ENCODE measurements around the gene BAZ1A. TPM values are rescaled to one million over a fixed set of nuclear protein-coding genes. Genes with fewer than 3 reads are reported as not detected.

The BAZ1A gene
- total RNA-seq, 1 experiment from 2014 or later: 24.2 TPM

- TF ChIP-seq TCF7L2 (IDR thresholded peaks at IDR 0.05; ENCODE audit: borderline replicate concordance, extremely low read depth, insufficient read depth, insufficient read length): no peak
- no peak for TF ChIP-seq MAX (IDR thresholded peaks at IDR 0.05)
- TF ChIP-seq EZH2phosphoT487 (IDR thresholded peaks at IDR 0.05; ENCODE audit: borderline replicate concordance): no peak
- no peak for TF ChIP-seq ATF3 (IDR thresholded peaks at IDR 0.05)
- TF ChIP-seq EGR1 (IDR thresholded peaks at IDR 0.05; ENCODE audit: low read depth): no peak
Measured at GRCh38 chr14:34875031-34875922, at the start of gene BAZ1A (continued).

- no TSS peak for BruUV-seq (replicated peaks)
- CTCF ChIA-PET: no interaction called here
- ATAC-seq: no peak
- TF ChIP-seq EGR1 (IDR thresholded peaks at IDR 0.05; ENCODE audit: low read depth) (no peak), EZH2phosphoT487 (IDR thresholded peaks at IDR 0.05; ENCODE audit: borderline replicate concordance) (no peak), POLR2A (IDR thresholded peaks at IDR 0.05; ENCODE audit: borderline replicate concordance, extremely low read depth, insufficient read depth, insufficient read length) (no peak), ZNF274 (IDR thresholded peaks at IDR 0.05; ENCODE audit: low read depth, low read length) (no peak), ZFX (IDR thresholded peaks at IDR 0.05) (no peak), TCF7L2 (IDR thresholded peaks at IDR 0.05; ENCODE audit: borderline replicate concordance, extremely low read depth, insufficient read depth, insufficient read length) (no peak), CEBPB (IDR thresholded peaks at IDR 0.05; ENCODE audit: low read depth) (no peak), RAD21 (IDR thresholded peaks at IDR 0.05; ENCODE audit: low read depth) (no peak), JUND (IDR thresholded peaks at IDR 0.05) (no peak), YY1 (IDR thresholded peaks at IDR 0.05; ENCODE audit: extremely low read depth, insufficient replicate concordance, low read depth, low read length) (no peak), ZBTB33 (IDR thresholded peaks at IDR 0.05; ENCODE audit: extremely low read depth, insufficient replicate concordance, low read length) (no peak), SP1 (IDR thresholded peaks at IDR 0.05; ENCODE audit: low read depth) (no peak), SRF (IDR thresholded peaks at IDR 0.05; ENCODE audit: low read depth) (no peak), CTCF (IDR thresholded peaks at IDR 0.05 in 2 of 3, conservative IDR thresholded peaks at IDR 0.05 in 1 of 3; ENCODE audit: borderline replicate concordance in 1 of 3, insufficient read depth in 1 of 3, low read depth in 2 of 3, low read length in 2 of 3) (no peak)
Measured at GRCh38 chr14:34920339-34920738, 45.2 kb upstream of the BAZ1A start.

More at GRCh38 chr14:34920339-34920738, 45.2 kb upstream of the BAZ1A start:
- H3K4me2 ChIP-seq (ENCODE audit: low read length): no peak overlapping the region
- intact Hi-C loops (cut with micrococcal nuclease): no loop called here
- DNase-seq (ENCODE audit: low read depth, low spot score): no peak
- no peaks in the 10 kb centered on the region for H3K9me3 ChIP-seq (ENCODE audit: control insufficient read depth in 1 of 2, insufficient read depth in 1 of 2, low read depth in 1 of 2, low read length in 2 of 2)
- H3K4me3 ChIP-seq (replicated peaks in 1 of 2; ENCODE audit: low read depth in 1 of 2, low read length in 2 of 2): no peak overlapping the region
- RAD21 ChIA-PET (ENCODE audit: low non-redundant PET in 1 of 2, low total read pairs in 2 of 2, uncharacterized antibody in 2 of 2, unreplicated experiment in 2 of 2): no interaction called here
- no peak overlapping the region for H2AFZ ChIP-seq (ENCODE audit: low read depth, low read length, poor library complexity, severe bottlenecking)
- no peaks in the 10 kb centered on the region for H3K4me1 ChIP-seq (ENCODE audit: control insufficient read depth in 1 of 2, insufficient read depth in 2 of 2, low read length in 2 of 2)
- H3K79me2 ChIP-seq (ENCODE audit: insufficient read depth, low read length): no peaks in the 10 kb centered on the region
- no peaks in the 10 kb centered on the region for H4K20me1 ChIP-seq (ENCODE audit: insufficient read depth)
- H3K36me3 ChIP-seq (ENCODE audit: control insufficient read depth in 1 of 2, insufficient read depth in 2 of 2, low read length in 2 of 2): no peaks in the 10 kb centered on the region
- POLR2A ChIA-PET: no interaction called here
- no peaks in the 10 kb centered on the region for H3K27me3 ChIP-seq (ENCODE audit: insufficient read depth, low read length)
- H3K27ac ChIP-seq (ENCODE audit: low read depth, low read length): no peak overlapping the region
- H3K9ac ChIP-seq (ENCODE audit: low read length): no peak overlapping the region
- no peaks in the 10 kb centered on the region for H3K9me2 ChIP-seq (ENCODE audit: insufficient read depth)

Measured in HCT116 (cell line).